Natural killer cell treated with Interleukin-12 subunit alpha and Interleukin-12 subunit beta and Interleukin-15 and Interleukin-18, amount 100 ng/mL, for 72 hours (primary cell): ENCODE results near the gene SLC9C1. TPM values are rescaled to one million over a fixed set of nuclear protein-coding genes. Genes with fewer than 3 reads are reported as not detected.

Experiments used
- ATAC-seq, 2 donors: fragments of 150-1000 bp; cut with Tn5 transposase in 1 of 2; sonication (Bioruptor Pico), chemical (Tn5 transposase) in 1 of 2; 2 replicates each; pipeline ENCODE4 v1.10.0; 2021
- DNase-seq: peaks from one replicate; pipeline ENCODE4 v3.0.0; 2022; ENCODE audit warnings: low spot score
- H3K27ac Mint-ChIP-seq, 2 donors: 1 replicate in 1 of 2; 2 replicates in 1 of 2; pipeline ENCODE4 v1.8.0; 2022; ENCODE audit warnings: mixed read lengths in 2 of 2, mild to moderate bottlenecking in 1 of 2, moderate library complexity in 1 of 2
- H3K27me3 Mint-ChIP-seq, 2 donors: 1 replicate in 1 of 2; 2 replicates in 1 of 2; pipeline ENCODE4 v1.8.0; 2022; ENCODE audit warnings: mixed read lengths in 2 of 2
- H3K36me3 Mint-ChIP-seq: one replicate; pipeline ENCODE4 v1.8.0; 2022; ENCODE audit warnings: mixed read lengths
- H3K4me1 Mint-ChIP-seq, 2 donors: 1 replicate in 1 of 2; 2 replicates in 1 of 2; pipeline ENCODE4 v1.8.0; 2022; ENCODE audit warnings: low read depth in 2 of 2, mixed read lengths in 2 of 2, mild to moderate bottlenecking in 1 of 2
- H3K4me3 Mint-ChIP-seq: one replicate; pipeline ENCODE4 v1.8.0; 2022; ENCODE audit warnings: mixed read lengths
- H3K9me3 Mint-ChIP-seq: 2 replicates; pipeline ENCODE4 v1.8.0; 2022; ENCODE audit warnings: mixed read lengths
- total RNA-seq, 2 donors: library from RNA; stranded (reverse); gene quantifications; one replicate each; pipeline ENCODE4 v1.2.3, GENCODE V29; 2022

SLC9C1 gene
- total RNA-seq, 2 donors from 2014 or later = not detected

DNA sequence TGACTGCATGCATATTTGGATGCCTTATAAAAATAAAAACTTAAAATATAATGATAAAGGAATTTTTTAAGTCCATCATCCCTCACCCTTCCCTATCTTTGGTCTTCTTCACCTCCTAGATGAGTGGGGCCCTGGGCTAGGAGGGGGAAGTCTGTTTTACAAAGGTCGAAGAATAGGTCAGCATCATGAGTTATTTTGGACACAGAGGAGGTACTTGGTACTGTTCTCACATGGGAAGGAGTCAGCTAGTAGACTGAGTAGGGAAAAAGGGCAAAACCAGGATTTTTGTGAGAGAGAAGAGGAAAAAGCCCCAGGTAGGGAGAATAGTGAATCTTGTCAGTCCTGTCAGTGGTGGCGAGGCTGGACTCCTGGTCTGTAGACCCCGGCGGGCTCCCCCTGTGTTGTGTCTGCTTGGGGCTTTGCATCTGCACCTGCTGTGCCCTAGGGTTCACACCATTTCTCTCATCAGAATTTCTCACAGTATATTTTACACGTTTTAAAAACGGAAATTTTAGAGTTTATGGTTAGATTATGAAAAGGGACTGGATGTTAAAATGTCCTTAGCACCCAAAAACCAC is 178.1 kb downstream of the SLC9C1 start:
- H3K36me3 Mint-ChIP-seq = no peaks in the 10 kb centered on the region
- ATAC-seq (no peak), DNase-seq (no peak)
- no peak overlapping the region for H3K27ac Mint-ChIP-seq
- no peak overlapping the region for H3K4me3 Mint-ChIP-seq
- no peaks in the 10 kb centered on the region for H3K27me3 Mint-ChIP-seq
- no peaks in the 10 kb centered on the region for H3K9me3 Mint-ChIP-seq
- H3K4me1 Mint-ChIP-seq = peaks cover 6 to 18% of the 10 kb centered on the region in 2 donors

- peak overlapping the region in 1 of 2 donors; percentile 26 for H3K27ac Mint-ChIP-seq
- H3K4me1 Mint-ChIP-seq = peaks cover 6 to 14% of the 10 kb centered on the region in 2 donors
- H3K36me3 Mint-ChIP-seq = no peaks in the 10 kb centered on the region
- H3K4me3 Mint-ChIP-seq = no peak overlapping the region
- ATAC-seq (no peak), DNase-seq (no peak)
- no peaks in the 10 kb centered on the region for H3K27me3 Mint-ChIP-seq
- H3K9me3 Mint-ChIP-seq = no peaks in the 10 kb centered on the region
Measured at GRCh38 chr3:112115161-112115739, 178.8 kb downstream of the SLC9C1 start.

DNA sequence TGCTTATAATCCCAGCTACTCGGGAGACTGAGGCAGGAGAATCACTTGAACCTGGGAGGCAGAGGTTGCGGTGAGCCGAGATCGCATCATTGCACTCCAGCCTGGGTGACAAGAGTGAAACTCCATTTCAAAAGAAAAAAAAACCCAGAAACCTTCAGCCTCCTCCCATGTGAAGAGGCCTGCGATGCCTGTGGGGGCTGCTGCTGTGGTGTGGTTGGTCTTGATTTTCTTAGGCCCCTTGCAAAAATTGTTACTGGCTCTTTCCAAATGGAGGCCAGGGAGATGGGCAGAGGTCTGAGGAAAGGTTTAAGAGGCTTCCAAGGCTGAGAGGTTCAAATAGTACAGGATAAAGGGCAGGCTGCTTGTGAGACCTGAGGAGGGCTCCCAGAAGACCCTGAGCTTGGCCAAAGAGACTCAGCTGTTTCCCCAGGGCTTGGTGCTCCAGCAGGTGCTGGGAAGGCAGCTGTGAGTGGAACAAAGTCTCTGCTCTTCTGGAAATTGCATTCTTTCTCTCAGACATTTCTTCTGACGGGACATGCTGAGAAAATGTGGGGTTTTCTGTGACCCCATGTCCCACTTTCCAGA is 179.3 kb downstream of the SLC9C1 start:
- H3K27me3 Mint-ChIP-seq = no peaks in the 10 kb centered on the region
- DNase-seq (no peak), ATAC-seq (no peak)
- no peaks in the 10 kb centered on the region for H3K36me3 Mint-ChIP-seq
- H3K9me3 Mint-ChIP-seq = no peaks in the 10 kb centered on the region
- peaks cover 4 to 11% of the 10 kb centered on the region in 2 donors for H3K4me1 Mint-ChIP-seq
- H3K4me3 Mint-ChIP-seq = no peak overlapping the region
- peak overlapping the region in 1 of 2 donors; percentile 26 for H3K27ac Mint-ChIP-seq

GRCh38 chr3:112111785-112112402 is 182.1 kb downstream of the SLC9C1 start:
- DNase-seq = peak; percentile 64
- ATAC-seq = peak; percentile 77 to 81
- peaks cover 0 to 8% of the 10 kb centered on the region in 2 donors for H3K4me1 Mint-ChIP-seq
- no peaks in the 10 kb centered on the region for H3K36me3 Mint-ChIP-seq
- H3K27ac Mint-ChIP-seq = no peak overlapping the region
- no peak overlapping the region for H3K4me3 Mint-ChIP-seq
- H3K9me3 Mint-ChIP-seq = no peaks in the 10 kb centered on the region
- peaks cover 0 to 8% of the 10 kb centered on the region in 2 donors for H3K27me3 Mint-ChIP-seq

- ATAC-seq = no peak
Measured at GRCh38 chr3:112109322-112109721, 184.7 kb downstream of the SLC9C1 start.

DNA sequence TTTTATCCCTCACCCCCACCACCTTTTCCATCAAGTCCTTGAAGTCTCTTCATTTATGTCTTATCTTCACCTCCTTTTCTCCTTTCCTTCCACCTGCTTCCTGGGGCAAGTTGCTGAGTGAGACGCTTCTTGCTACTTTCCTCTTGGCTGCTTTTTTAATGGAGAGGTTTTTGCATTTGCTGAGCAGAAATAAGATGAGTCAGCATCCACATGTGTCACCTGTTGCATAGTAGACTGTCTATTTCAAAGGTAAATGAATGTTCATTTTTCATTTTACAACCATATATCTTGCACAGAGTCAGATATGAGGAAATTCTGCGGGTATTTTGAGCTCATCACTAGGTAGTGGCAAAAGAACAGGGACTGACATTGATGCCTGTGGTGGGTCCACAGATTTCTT is 189.2 kb downstream of the SLC9C1 start:
- H3K9me3 Mint-ChIP-seq = no peaks in the 10 kb centered on the region
- ATAC-seq = no peak

More at GRCh38 chr3:112109322-112109721, 184.7 kb downstream of the SLC9C1 start:
- Mint-ChIP-seq H3K4me1 (no peaks in the 10 kb centered on the region), H3K36me3 (no peaks in the 10 kb centered on the region), H3K27ac (no peak overlapping the region), H3K27me3 (peaks cover 3 to 8% of the 10 kb centered on the region in 2 donors), H3K9me3 (no peaks in the 10 kb centered on the region), H3K4me3 (no peak overlapping the region)
- DNase-seq = no peak

GRCh38 chr3:112101916-112102315 is 192.1 kb downstream of the SLC9C1 start:
- H3K27me3 Mint-ChIP-seq = peaks cover 6 to 16% of the 10 kb centered on the region in 2 donors
- no peak overlapping the region for H3K4me3 Mint-ChIP-seq
- H3K36me3 Mint-ChIP-seq = no peaks in the 10 kb centered on the region
- no peaks in the 10 kb centered on the region for H3K4me1 Mint-ChIP-seq
- no peak for DNase-seq
- no peak overlapping the region for H3K27ac Mint-ChIP-seq
- no peak for ATAC-seq
- H3K9me3 Mint-ChIP-seq = no peaks in the 10 kb centered on the region

More for the DNA sequence above, 189.2 kb downstream of the SLC9C1 start:
- Mint-ChIP-seq H3K27ac (no peak overlapping the region), H3K4me1 (no peaks in the 10 kb centered on the region), H3K4me3 (no peak overlapping the region), H3K36me3 (no peaks in the 10 kb centered on the region), H3K27me3 (peaks cover 8 to 10% of the 10 kb centered on the region in 2 donors)
- DNase-seq = no peak

- H3K4me3 Mint-ChIP-seq = no peak overlapping the region
- no peak for DNase-seq
- peaks cover 6 to 24% of the 10 kb centered on the region in 2 donors for H3K27me3 Mint-ChIP-seq
Measured at GRCh38 chr3:112097378-112097777, 196.6 kb downstream of the SLC9C1 start.

DNA sequence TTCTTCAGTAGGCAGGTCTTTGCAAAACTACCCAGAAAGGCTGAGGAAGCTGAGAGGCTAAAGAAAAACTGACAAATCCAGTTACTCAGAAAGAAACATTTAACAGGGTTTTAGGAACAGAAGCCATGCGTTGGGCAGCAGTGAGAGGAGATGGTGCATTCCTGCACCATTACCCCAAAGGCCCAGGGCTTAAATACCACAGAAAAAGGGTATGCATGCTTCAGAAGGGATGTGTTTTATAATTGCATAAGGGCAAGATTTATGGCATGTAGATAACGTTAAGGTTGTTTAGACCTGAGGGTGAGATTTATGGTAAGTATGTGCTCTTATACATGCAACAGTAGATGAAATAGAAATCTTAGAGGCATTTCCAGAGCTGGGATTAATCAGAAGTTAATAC is 197.8 kb downstream of the SLC9C1 start:
- Mint-ChIP-seq H3K4me3 (no peak overlapping the region), H3K27me3 (peaks cover 6 to 24% of the 10 kb centered on the region in 2 donors), H3K27ac (no peak overlapping the region), H3K4me1 (peaks cover under 1 to 11% of the 10 kb centered on the region in 2 donors), H3K36me3 (no peaks in the 10 kb centered on the region), H3K9me3 (no peaks in the 10 kb centered on the region)
- DNase-seq (no peak), ATAC-seq (no peak)

More at GRCh38 chr3:112097378-112097777, 196.6 kb downstream of the SLC9C1 start:
- ATAC-seq = peak in 1 of 2 donors; percentile 51
- H3K4me1 Mint-ChIP-seq = peaks cover 0 to 9% of the 10 kb centered on the region in 2 donors
- H3K36me3 Mint-ChIP-seq = no peaks in the 10 kb centered on the region
- H3K9me3 Mint-ChIP-seq = no peaks in the 10 kb centered on the region
- H3K27ac Mint-ChIP-seq = no peak overlapping the region

DNA sequence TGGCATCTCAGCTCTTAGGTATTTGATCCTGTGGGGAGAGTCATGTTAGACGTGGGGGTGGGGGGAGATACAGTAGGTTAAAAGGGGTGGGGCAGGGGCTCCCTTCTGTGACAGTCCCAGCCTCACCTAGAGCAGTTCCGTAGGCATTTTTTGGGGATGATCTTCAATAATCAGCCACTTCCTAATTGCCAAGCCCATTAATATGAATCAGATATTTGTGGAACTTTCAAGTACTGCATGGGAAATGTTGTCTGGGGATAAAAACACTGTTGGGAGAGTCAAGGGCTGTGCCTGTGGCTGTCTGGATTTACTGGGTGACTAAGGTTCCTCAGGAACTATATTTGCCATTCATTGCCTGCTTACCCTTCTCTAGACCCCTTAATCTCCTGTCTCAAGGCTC is 198.3 kb downstream of the SLC9C1 start:
- Mint-ChIP-seq H3K9me3 (no peaks in the 10 kb centered on the region), H3K4me1 (peaks cover 4 to 13% of the 10 kb centered on the region in 2 donors), H3K4me3 (no peak overlapping the region), H3K27ac (no peak overlapping the region), H3K36me3 (no peaks in the 10 kb centered on the region), H3K27me3 (peaks cover 6 to 24% of the 10 kb centered on the region in 2 donors)
- ATAC-seq = no peak
- no peak for DNase-seq

GRCh38 chr3:112093180-112093522 is 200.9 kb downstream of the SLC9C1 start:
- ATAC-seq = no peak
- Mint-ChIP-seq H3K27ac (no peak overlapping the region), H3K4me3 (no peak overlapping the region), H3K27me3 (peaks cover 15 to 24% of the 10 kb centered on the region in 2 donors), H3K9me3 (no peaks in the 10 kb centered on the region), H3K4me1 (peaks cover 4 to 20% of the 10 kb centered on the region in 2 donors), H3K36me3 (no peaks in the 10 kb centered on the region)
- no peak for DNase-seq

DNA sequence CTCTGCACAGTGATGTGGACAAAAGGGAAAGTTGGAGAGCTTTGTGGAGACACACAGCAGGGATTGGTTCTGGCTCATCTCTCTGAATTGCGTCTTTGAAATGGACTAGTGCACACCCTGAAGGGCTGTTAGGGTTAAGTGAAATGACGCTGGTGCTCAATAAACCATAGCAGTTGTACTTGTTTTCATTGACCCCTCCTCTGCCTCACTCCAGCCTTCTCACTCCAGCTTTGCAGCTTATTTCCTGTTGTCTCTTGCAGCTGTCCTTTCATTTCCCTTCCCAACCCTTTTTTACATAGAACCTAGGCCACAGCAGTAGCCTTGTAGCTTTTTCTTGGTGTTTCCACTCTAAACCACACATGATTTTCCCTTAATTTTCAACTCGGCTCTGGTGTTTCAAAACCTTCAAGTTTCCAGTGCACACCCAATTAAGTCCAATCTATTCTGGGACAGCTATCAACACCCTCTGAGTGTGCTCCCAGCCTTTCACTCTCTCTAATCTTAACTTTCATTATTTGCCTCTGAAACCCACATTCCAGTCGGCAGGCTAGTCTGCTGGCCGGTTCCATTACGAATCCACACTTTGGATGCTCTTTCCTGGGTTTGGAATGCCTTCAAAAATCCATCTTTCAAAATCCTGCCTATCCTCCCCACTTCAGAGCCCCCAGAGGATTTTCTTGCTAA is 201.4 kb downstream of the SLC9C1 start:
- no peaks in the 10 kb centered on the region for H3K9me3 Mint-ChIP-seq
- H3K27me3 Mint-ChIP-seq = peaks cover 13 to 29% of the 10 kb centered on the region in 2 donors
- no peaks in the 10 kb centered on the region for H3K36me3 Mint-ChIP-seq
- no peak for DNase-seq
- H3K4me3 Mint-ChIP-seq = no peak overlapping the region
- H3K27ac Mint-ChIP-seq = no peak overlapping the region
- ATAC-seq = no peak
- H3K4me1 Mint-ChIP-seq = peaks cover 6 to 20% of the 10 kb centered on the region in 2 donors

DNA sequence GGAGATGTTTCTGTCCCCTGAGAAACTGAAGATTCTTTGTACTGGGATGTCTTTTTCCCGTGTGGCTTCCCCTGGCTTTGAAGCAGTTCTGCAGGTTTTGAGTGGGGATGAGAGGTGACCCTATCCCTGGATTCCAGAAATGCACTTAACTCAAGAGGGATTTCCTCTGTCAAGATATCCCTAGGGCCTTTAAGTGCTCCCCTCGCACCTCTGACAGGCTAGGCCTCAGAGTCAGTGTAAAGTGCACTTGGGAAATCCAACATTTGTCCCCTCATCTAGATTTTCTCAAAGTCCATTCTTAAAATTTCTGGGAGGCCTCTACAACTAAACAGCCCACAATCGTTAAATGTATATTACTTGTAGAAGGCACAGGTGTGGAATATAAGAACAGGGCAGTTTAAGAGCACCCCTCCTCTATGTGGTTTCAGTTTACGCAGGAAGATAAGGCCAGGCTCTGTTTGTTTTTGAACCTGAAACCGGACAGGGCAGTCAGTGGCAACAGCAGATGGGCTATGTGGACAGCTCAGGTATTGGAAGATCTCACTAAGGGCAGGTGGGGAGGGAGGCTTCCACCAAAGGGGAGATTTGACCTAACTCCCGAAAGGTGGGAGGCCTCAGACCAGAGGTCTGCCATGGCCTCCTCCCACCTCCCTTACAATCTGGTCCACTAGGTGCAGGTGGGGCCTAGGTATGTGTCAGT is 203.0 kb downstream of the SLC9C1 start:
- H3K4me1 Mint-ChIP-seq = peaks cover 10 to 30% of the 10 kb centered on the region in 2 donors

More for the DNA sequence above, 203.0 kb downstream of the SLC9C1 start:
- Mint-ChIP-seq H3K36me3 (no peaks in the 10 kb centered on the region), H3K27me3 (peaks cover 16 to 25% of the 10 kb centered on the region in 2 donors), H3K9me3 (no peaks in the 10 kb centered on the region), H3K27ac (no peak overlapping the region), H3K4me3 (no peak overlapping the region)
- DNase-seq = no peak
- ATAC-seq = no peak
